Karpas-422 (cell line): ENCODE data around the gene S100A6. TPM values are rescaled to one million over a fixed set of nuclear protein-coding genes. Genes with fewer than 3 reads are reported as not detected.
A peak's percentile ranks its signal among the peaks of the same experiment; 100 is the strongest.
"Not testable (repeated sequence)": the region's sequence is repeated elsewhere in the genome, so short reads cannot be mapped to it uniquely, and the experiment has no call there.

ENCODE experiments used
- DNase-seq: peaks from one replicate; pipeline ENCODE4 v3.0.0-alpha.2; 2015
- H2AFZ ChIP-seq: fragments of 200-600 bp; sonication (generic); 2 replicates; pipeline ENCODE4 v1.6.1; 2014; ENCODE audit warnings: antibody characterized with exemption, low read length, mixed read lengths
- H3K27ac ChIP-seq: fragments of 200-600 bp; sonication (generic); 2 replicates; pipeline ENCODE4 v1.5.1; 2014; ENCODE audit warnings: mild to moderate bottlenecking, low read length, moderate library complexity
- H3K27me3 ChIP-seq: fragments of 200-600 bp; sonication (generic); 2 replicates; pipeline ENCODE4 v1.6.1; 2014; ENCODE audit warnings: low read length, mixed read lengths
- H3K36me3 ChIP-seq: fragments of 200-600 bp; sonication (generic); 2 replicates; pipeline ENCODE4 v1.6.1; 2014; ENCODE audit warnings: low read length, mixed read lengths; ENCODE audit not compliant: insufficient read depth
- H3K4me1 ChIP-seq: fragments of 200-600 bp; sonication (generic); 2 replicates; pipeline ENCODE4 v1.6.1; 2014; ENCODE audit warnings: mild to moderate bottlenecking, low read length, mixed read lengths
- H3K4me2 ChIP-seq: fragments of 200-600 bp; sonication (generic); 2 replicates; pipeline ENCODE4 v1.6.1; 2014; ENCODE audit warnings: low read length, low read depth, mild to moderate bottlenecking; ENCODE audit not compliant: poor library complexity, severe bottlenecking
- H3K4me3 ChIP-seq: fragments of 200-600 bp; sonication (generic); 2 replicates; pipeline ENCODE4 v1.5.1; 2014; ENCODE audit warnings: mild to moderate bottlenecking, antibody characterized with exemption, low read length, mixed read lengths
- H3K79me2 ChIP-seq: fragments of 200-600 bp; sonication (generic); 2 replicates; pipeline ENCODE4 v1.6.1; 2014; ENCODE audit warnings: mild to moderate bottlenecking, low read length, mixed read lengths
- H3K9ac ChIP-seq: fragments of 200-600 bp; sonication (generic); 2 replicates; pipeline ENCODE4 v1.6.0; 2014; ENCODE audit warnings: low read length
- H3K9me2 ChIP-seq: fragments of 200-600 bp; sonication (generic), shearing (Covaris generic); replicated peaks from 2 replicates; pipeline ENCODE4 v1.6.0; 2014; ENCODE audit warnings: mild to moderate bottlenecking, low read length, moderate library complexity; ENCODE audit not compliant: insufficient read depth
- H3K9me3 ChIP-seq: fragments of 300-700, 200-600 bp; sonication (generic); 2 replicates; pipeline ENCODE4 v1.6.1; 2014; ENCODE audit warnings: low read length, mixed read lengths
- H4K20me1 ChIP-seq: fragments of 200-600 bp; sonication (generic); 2 replicates; pipeline ENCODE4 v1.6.1; 2014; ENCODE audit warnings: mild to moderate bottlenecking, antibody characterized with exemption, low read length, low read depth; ENCODE audit not compliant: insufficient read depth
- total RNA-seq: library from RNA; depleted of rRNA; stranded (reverse); fragments of >200 nt; shearing (Covaris generic); gene quantifications from 2 replicates; pipeline ENCODE4 v1.2.3, GENCODE V29; 2014; ENCODE audit warnings: low replicate concordance

S100A6 gene
- total RNA-seq, 1 experiment from 2014 or later: 43.3 TPM

GRCh38 chr1:153577138-153577537 lies 41.3 kb upstream of the S100A6 start:
- H3K27ac ChIP-seq: no peak overlapping the region
- H3K79me2 ChIP-seq: no peaks in the 10 kb centered on the region
- no peaks in the 10 kb centered on the region for H3K9me2 ChIP-seq
- H4K20me1 ChIP-seq: no peaks in the 10 kb centered on the region
- no peak overlapping the region for H3K4me2 ChIP-seq
- DNase-seq: no peak
- no peak overlapping the region for H3K9ac ChIP-seq
- H3K4me1 ChIP-seq: no peaks in the 10 kb centered on the region
- no peak overlapping the region for H3K4me3 ChIP-seq
- no peaks in the 10 kb centered on the region for H3K27me3 ChIP-seq
- no peaks in the 10 kb centered on the region for H3K36me3 ChIP-seq
- no peak overlapping the region for H2AFZ ChIP-seq
- no peaks in the 10 kb centered on the region for H3K9me3 ChIP-seq

GRCh38 chr1:153575497-153575896 lies 39.7 kb upstream of the S100A6 start:
- H3K4me3 ChIP-seq, H3K36me3 ChIP-seq, H4K20me1 ChIP-seq: not testable (repeated sequence)

GRCh38 chr1:153575081-153575491 lies 39.3 kb upstream of the S100A6 start:
- not testable (repeated sequence) for H3K9me3 ChIP-seq, H3K4me2 ChIP-seq, H3K4me3 ChIP-seq, H2AFZ ChIP-seq, H3K9ac ChIP-seq, H3K36me3 ChIP-seq, H3K9me2 ChIP-seq, H3K4me1 ChIP-seq, H4K20me1 ChIP-seq, H3K27ac ChIP-seq, H3K27me3 ChIP-seq, DNase-seq, H3K79me2 ChIP-seq

More at GRCh38 chr1:153575497-153575896, 39.7 kb upstream of the S100A6 start:
- H3K9ac ChIP-seq, H3K27ac ChIP-seq, H3K4me1 ChIP-seq, H3K79me2 ChIP-seq, DNase-seq, H3K9me3 ChIP-seq, H3K4me2 ChIP-seq, H3K27me3 ChIP-seq, H2AFZ ChIP-seq, H3K9me2 ChIP-seq: not testable (repeated sequence)

GRCh38 chr1:153573351-153573750 lies 37.6 kb upstream of the S100A6 start:
- no peak overlapping the region for H2AFZ ChIP-seq
- DNase-seq: no peak
- no peaks in the 10 kb centered on the region for H3K9me3 ChIP-seq
- no peak overlapping the region for H3K4me3 ChIP-seq
- no peaks in the 10 kb centered on the region for H3K79me2 ChIP-seq
- no peaks in the 10 kb centered on the region for H4K20me1 ChIP-seq
- H3K9me2 ChIP-seq: no peaks in the 10 kb centered on the region
- no peak overlapping the region for H3K4me2 ChIP-seq
- no peak overlapping the region for H3K9ac ChIP-seq
- peaks cover 3% of the 10 kb centered on the region; the same call in 1 of the 2 replicates for H3K4me1 ChIP-seq
- H3K36me3 ChIP-seq: no peaks in the 10 kb centered on the region
- no peaks in the 10 kb centered on the region for H3K27me3 ChIP-seq
- no peak overlapping the region for H3K27ac ChIP-seq

- Histone ChIP-seq H4K20me1 (no peaks in the 10 kb centered on the region), H3K9me3 (no peaks in the 10 kb centered on the region), H3K4me2 (no peak overlapping the region), H3K79me2 (no peaks in the 10 kb centered on the region), H3K36me3 (no peaks in the 10 kb centered on the region), H3K9ac (no peak overlapping the region), H3K4me3 (no peak overlapping the region), H3K27ac (no peak overlapping the region), H3K27me3 (no peaks in the 10 kb centered on the region), H2AFZ (no peak overlapping the region), H3K4me1 (peaks cover 3% of the 10 kb centered on the region; the same call in 1 of the 2 replicates), H3K9me2 (no peaks in the 10 kb centered on the region)
- DNase-seq: peak; percentile 86
Measured at GRCh38 chr1:153572569-153573015, 36.8 kb upstream of the S100A6 start.

DNA sequence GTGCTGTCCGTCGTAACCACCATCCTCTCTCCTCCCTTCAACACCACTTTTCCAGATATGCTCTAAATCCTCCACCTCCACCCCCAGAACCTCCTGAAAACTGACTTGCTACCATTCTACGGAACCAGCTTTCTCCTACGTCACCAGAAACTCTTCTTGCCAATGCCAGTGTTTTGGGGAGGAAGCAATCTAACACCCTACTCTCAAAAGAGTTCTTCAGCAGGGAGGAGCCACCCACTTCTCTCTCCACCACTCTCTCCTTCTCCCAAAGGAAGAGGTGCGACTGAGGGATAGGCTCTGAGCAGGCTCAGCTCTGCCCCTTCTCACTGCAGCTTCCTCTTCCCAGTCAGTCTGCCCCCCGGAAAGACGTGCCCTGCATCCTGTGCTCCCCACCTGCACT lies 35.9 kb upstream of the S100A6 start:
- Histone ChIP-seq H3K4me2 (no peak overlapping the region), H3K9me2 (no peaks in the 10 kb centered on the region), H3K27ac (no peak overlapping the region), H3K36me3 (no peaks in the 10 kb centered on the region), H4K20me1 (no peaks in the 10 kb centered on the region), H3K4me3 (no peak overlapping the region), H3K27me3 (no peaks in the 10 kb centered on the region), H2AFZ (no peak overlapping the region), H3K79me2 (no peaks in the 10 kb centered on the region), H3K9me3 (no peaks in the 10 kb centered on the region), H3K9ac (no peak overlapping the region), H3K4me1 (peaks cover 3% of the 10 kb centered on the region; the same call in 1 of the 2 replicates)
- no peak for DNase-seq

DNA sequence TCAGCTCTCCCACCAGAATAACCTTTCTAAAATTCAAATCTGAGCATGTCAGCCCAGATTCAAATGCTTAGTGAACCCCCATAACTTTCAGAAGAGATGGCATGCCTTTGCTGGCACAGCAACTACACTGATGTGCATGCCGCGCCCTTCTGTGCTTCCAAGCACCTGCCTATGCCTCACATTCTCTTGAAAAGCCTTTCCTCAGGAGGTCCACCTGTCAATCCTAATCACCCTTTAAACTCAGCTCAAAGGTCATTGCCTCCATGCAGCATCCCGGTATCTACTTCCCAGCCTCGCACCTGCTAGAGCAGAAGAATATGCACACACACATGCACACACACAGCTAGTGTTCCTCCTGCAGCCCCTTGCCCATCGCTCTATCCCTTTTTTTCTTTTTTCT lies 35.1 kb upstream of the S100A6 start:
- H3K9me3 ChIP-seq: no peaks in the 10 kb centered on the region

DNA sequence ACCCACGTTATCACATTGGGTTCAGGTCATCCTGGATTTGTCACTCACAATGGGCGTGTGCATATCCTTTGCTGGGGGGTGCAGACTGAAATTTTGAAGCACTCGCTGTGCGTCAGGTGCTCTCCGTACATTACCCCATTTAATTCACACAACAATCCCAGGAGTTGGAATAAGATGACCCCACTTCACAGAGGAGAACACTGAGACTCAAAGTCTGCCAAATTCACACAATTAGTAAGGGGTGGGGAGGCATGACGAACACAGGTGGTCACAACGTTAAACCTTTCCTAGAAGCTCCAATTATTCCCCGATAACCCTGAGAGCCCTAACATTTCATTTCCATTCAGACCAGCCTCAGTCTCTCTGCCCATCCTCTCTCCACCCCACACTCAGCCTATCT lies 33.7 kb upstream of the S100A6 start:
- Histone ChIP-seq H3K9ac (no peak overlapping the region), H3K4me1 (peaks cover 3% of the 10 kb centered on the region; the same call in 1 of the 2 replicates), H2AFZ (no peak overlapping the region), H3K27ac (no peak overlapping the region), H3K79me2 (no peaks in the 10 kb centered on the region), H3K27me3 (no peaks in the 10 kb centered on the region), H3K36me3 (no peaks in the 10 kb centered on the region), H3K4me3 (no peak overlapping the region), H4K20me1 (no peaks in the 10 kb centered on the region), H3K9me3 (no peaks in the 10 kb centered on the region), H3K9me2 (no peaks in the 10 kb centered on the region), H3K4me2 (no peak overlapping the region)
- DNase-seq: peak; percentile 27

More for the DNA sequence above, 35.1 kb upstream of the S100A6 start:
- Histone ChIP-seq H3K9me2 (no peaks in the 10 kb centered on the region), H4K20me1 (no peaks in the 10 kb centered on the region), H3K27ac (no peak overlapping the region), H3K9ac (no peak overlapping the region), H3K4me3 (no peak overlapping the region), H2AFZ (no peak overlapping the region), H3K36me3 (no peaks in the 10 kb centered on the region), H3K27me3 (no peaks in the 10 kb centered on the region), H3K4me1 (peaks cover 3% of the 10 kb centered on the region; the same call in 1 of the 2 replicates), H3K4me2 (no peak overlapping the region), H3K79me2 (no peaks in the 10 kb centered on the region)
- no peak for DNase-seq
